GM19240 (cell line): Measurements from ENCODE around the gene ST13.
"Not testable (repeated sequence)": the region's sequence is repeated elsewhere in the genome, so short reads cannot be mapped to it uniquely, and the experiment has no call there.

Source experiments
- DNase-seq: peaks from one replicate; pipeline ENCODE4 v3.0.0; 2011; ENCODE audit warnings: low spot score; ENCODE audit not compliant: insufficient read length

ST13 gene

GRCh38 chr22:40789131-40789530 is 67.3 kb downstream of the ST13 start:
- no peak for DNase-seq

GRCh38 chr22:40782521-40782920 is 73.9 kb downstream of the ST13 start:
- no peak for DNase-seq

GRCh38 chr22:40781749-40782148 is 74.7 kb downstream of the ST13 start:
- not testable (repeated sequence) for DNase-seq
